ENCODE data around the gene MED29. TPM values are rescaled to one million over a fixed set of nuclear protein-coding genes. Genes with fewer than 3 reads are reported as not detected.

Gene MED29
- total and polyA plus RNA-seq, 2 of the 13 experiments (the other 11 are each of a cell fraction or from before 2014, with no cell fraction given) = 14.0 to 19.7 TPM

DNA sequence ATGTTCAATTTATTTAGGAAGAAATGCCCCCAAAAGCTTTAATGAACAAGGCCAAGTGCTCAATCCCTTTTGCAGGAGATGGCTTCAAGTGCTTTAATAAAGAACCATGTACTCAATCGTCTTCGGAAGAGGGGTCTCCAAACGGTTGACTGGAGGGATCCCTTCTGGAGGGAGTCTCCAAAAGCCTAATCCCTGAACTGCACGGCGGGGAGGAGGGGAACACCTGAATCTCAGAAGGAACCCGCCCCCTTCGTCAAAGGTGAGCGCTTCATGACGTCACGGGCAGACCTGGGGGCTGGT lies 777 bp upstream of the MED29 start (continued):
- TF ChIP-seq SOX6 (IDR thresholded peaks at IDR 0.05) (no peak), SOX6 (CRISPR knock-in tag; IDR thresholded peaks at IDR 0.05) (no peak), ZEB1 (IDR thresholded peaks at IDR 0.05; ENCODE audit: insufficient replicate concordance, low read depth) (peak; percentile 40), KDM4B (CRISPR knock-in tag; IDR thresholded peaks at IDR 0.05) (0 out of 2 replicates have a peak, but pooled peaks have one; percentile 0), ZNF564 (CRISPR knock-in tag; IDR thresholded peaks at IDR 0.05) (0 out of 2 replicates have a peak, but pooled peaks have one; percentile 27), FOXO1 (CRISPR knock-in tag; IDR thresholded peaks at IDR 0.05) (no peak), CBFB (CRISPR knock-in tag; IDR thresholded peaks at IDR 0.05) (no peak), AHR (CRISPR knock-in tag; IDR thresholded peaks at IDR 0.05) (no peak), REPIN1 (CRISPR knock-in tag; IDR thresholded peaks at IDR 0.05; ENCODE audit: borderline replicate concordance, low read depth) (0 out of 2 replicates have a peak, but pooled peaks have one; percentile 19), SALL2 (CRISPR knock-in tag; IDR thresholded peaks at IDR 0.05) (no peak), ZNF558 (CRISPR knock-in tag; IDR thresholded peaks at IDR 0.05; ENCODE audit: borderline replicate concordance) (0 out of 2 replicates have a peak, but pooled peaks have one; percentile 20), ZNF678 (CRISPR knock-in tag; IDR thresholded peaks at IDR 0.05) (no peak), ESRRA (CRISPR knock-in tag; IDR thresholded peaks at IDR 0.05; ENCODE audit: low read depth) (no peak), MAFG (CRISPR knock-in tag; IDR thresholded peaks at IDR 0.05) (no peak), KLF15 (CRISPR knock-in tag; IDR thresholded peaks at IDR 0.05; ENCODE audit: borderline replicate concordance) (no peak), CREB1 (IDR thresholded peaks at IDR 0.05) (peak; percentile 99), CREB1 (CRISPR knock-in tag; IDR thresholded peaks at IDR 0.05) (no peak), ZBTB21 (CRISPR knock-in tag; IDR thresholded peaks at IDR 0.05) (peak; percentile 97; the same call in 1 of the 2 replicates), ZNF619 (CRISPR knock-in tag; IDR thresholded peaks at IDR 0.05) (no peak)
- TF ChIP-seq, protein P1, sequence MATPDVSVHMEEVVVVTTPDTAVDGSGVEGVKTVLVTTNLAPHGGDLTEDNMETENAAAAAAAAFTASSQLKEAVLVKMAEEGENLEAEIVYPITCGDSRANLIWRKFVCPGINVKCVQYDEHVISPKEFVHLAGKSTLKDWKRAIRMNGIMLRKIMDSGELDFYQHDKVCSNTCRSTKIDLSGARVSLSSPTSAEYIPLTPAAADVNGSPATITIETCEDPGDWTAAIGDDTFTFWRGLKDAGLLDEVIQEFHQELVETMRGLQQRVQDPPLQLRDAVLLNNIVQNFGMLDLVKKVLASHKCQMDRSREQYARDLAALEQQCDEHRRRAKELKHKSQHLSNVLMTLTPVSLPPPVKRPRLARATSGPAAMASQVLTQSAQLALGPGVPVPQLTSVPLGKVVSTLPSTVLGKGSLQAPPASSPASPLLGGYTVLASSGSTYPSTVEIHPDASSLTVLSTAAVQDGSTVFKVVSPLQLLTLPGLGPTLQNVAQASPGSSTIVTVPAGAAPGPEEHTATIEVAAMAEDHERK (CRISPR knock-in tag; IDR thresholded peaks at IDR 0.05; ENCODE audit: low read depth) = no peak
- TF ChIP-seq, protein P2, sequence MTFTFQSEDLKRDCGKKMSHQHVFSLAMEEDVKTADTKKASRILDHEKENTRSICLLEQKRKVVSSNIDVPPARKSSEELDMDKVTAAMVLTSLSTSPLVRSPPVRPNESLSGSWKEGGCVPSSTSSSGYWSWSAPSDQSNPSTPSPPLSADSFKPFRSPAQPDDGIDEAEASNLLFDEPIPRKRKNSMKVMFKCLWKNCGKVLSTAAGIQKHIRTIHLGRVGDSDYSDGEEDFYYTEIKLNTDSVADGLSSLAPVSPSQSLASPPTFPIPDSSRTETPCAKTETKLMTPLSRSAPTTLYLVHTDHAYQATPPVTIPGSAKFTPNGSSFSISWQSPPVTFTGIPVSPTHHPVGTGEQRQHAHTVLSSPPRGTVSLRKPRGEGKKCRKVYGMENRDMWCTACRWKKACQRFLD (CRISPR knock-in tag; IDR thresholded peaks at IDR 0.05; ENCODE audit: borderline replicate concordance) = 0 out of 2 replicates have a peak, but pooled peaks have one; percentile 10
- TF ChIP-seq, protein P3, sequence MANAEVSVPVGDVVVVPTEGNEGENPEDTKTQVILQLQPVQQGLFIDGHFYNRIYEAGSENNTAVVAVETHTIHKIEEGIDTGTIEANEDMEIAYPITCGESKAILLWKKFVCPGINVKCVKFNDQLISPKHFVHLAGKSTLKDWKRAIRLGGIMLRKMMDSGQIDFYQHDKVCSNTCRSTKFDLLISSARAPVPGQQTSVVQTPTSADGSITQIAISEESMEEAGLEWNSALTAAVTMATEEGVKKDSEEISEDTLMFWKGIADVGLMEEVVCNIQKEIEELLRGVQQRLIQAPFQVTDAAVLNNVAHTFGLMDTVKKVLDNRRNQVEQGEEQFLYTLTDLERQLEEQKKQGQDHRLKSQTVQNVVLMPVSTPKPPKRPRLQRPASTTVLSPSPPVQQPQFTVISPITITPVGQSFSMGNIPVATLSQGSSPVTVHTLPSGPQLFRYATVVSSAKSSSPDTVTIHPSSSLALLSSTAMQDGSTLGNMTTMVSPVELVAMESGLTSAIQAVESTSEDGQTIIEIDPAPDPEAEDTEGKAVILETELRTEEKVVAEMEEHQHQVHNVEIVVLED (CRISPR knock-in tag; IDR thresholded peaks at IDR 0.05; ENCODE audit: borderline replicate concordance) = no peak

Data from HepG2 (cell line).